B cell (primary cell): Measurements from ENCODE around the gene NLGN1. TPM values are rescaled to one million over a fixed set of nuclear protein-coding genes. Genes with fewer than 3 reads are reported as not detected.

Source experiments
- ATAC-seq: fragments of 200-7000 bp; cut with Tn5 transposase; one replicate; pipeline ENCODE4 v1.10.0; 2021; ENCODE audit warnings: low read depth, mild to moderate bottlenecking, moderate number of reproducible peaks, moderate library complexity
- CTCF ChIA-PET: fragments of 350-600 bp; sonication (Branson Sonifier 250); formaldehyde crosslinking; loops from one replicate; lab custom pipeline; 2021; ENCODE audit warnings: antibody characterized with exemption, inconsistent platforms; lab: Charles Lee
- POLR2A ChIA-PET: fragments of 350-600 bp; sonication (Branson Sonifier 250); formaldehyde crosslinking; loops from one replicate; lab custom pipeline; 2021; ENCODE audit warnings: antibody characterized with exemption; lab: Charles Lee
- DNase-seq: peaks from one replicate; pipeline ENCODE4 v3.0.0; 2013
- H2AFZ ChIP-seq: 2 replicates; pipeline ENCODE4 v1.6.1; 2012; ENCODE audit warnings: mild to moderate bottlenecking, low read depth, low read length; ENCODE audit not compliant: insufficient read depth, poor library complexity, severe bottlenecking
- H3K27ac ChIP-seq, 2 donors: 1 replicate in 1 of 2; 2 replicates in 1 of 2; pipeline ENCODE4 v1.5.1; 2012 to 2013; ENCODE audit warnings: low read length in 2 of 2, mild to moderate bottlenecking in 2 of 2, moderate library complexity in 1 of 2
- H3K27me3 ChIP-seq, 4 experiments: fragments of 200-600 bp in 1 of 4; sonication (generic) in 1 of 4; replicated peaks in 1 of 4; 1 replicate in 2 of 4; 2 replicates in 2 of 4; pipeline versions ENCODE4 v1.6.1 to v1.7.0; 2013 to 2016; ENCODE audit warnings: low read length in 3 of 4, mild to moderate bottlenecking in 2 of 4, mixed read lengths in 1 of 4, moderate library complexity in 1 of 4; ENCODE audit not compliant: insufficient read depth in 4 of 4, control insufficient read depth in 3 of 4; ENCODE audit errors: control extremely low read depth in 1 of 4
- H3K36me3 ChIP-seq, 2 experiments: replicated peaks in 1 of 2; 1 replicate in 1 of 2; 2 replicates in 1 of 2; pipeline versions ENCODE4 v1.6.1 to v1.7.1; 2013; ENCODE audit warnings: low read length in 1 of 2; ENCODE audit not compliant: insufficient read depth in 2 of 2, control insufficient read depth in 1 of 2; ENCODE audit errors: control extremely low read depth in 1 of 2, extremely low read depth in 1 of 2
- H3K4me1 ChIP-seq, 2 donors: fragments of 200-600 bp in 1 of 2; sonication (generic) in 1 of 2; 1 replicate in 1 of 2; 2 replicates in 1 of 2; pipeline versions ENCODE4 v1.5.1 to v1.6.1; 2013 to 2017; ENCODE audit warnings: low read length in 2 of 2; ENCODE audit not compliant: control insufficient read depth in 2 of 2, insufficient read depth in 2 of 2
- H3K4me2 ChIP-seq: replicated peaks from 2 replicates; pipeline ENCODE3; 2012; ENCODE audit warnings: mild to moderate bottlenecking, low read depth, low read length; ENCODE audit not compliant: poor library complexity, severe bottlenecking
- H3K4me3 ChIP-seq, 5 experiments: fragments of 200-600 bp in 1 of 5; sonication (generic) in 1 of 5; 1 replicate in 3 of 5; 2 replicates in 2 of 5; pipeline versions ENCODE4 v1.5.1 to v1.7.0; 2011 to 2016; ENCODE audit warnings: low read length in 4 of 5, mild to moderate bottlenecking in 4 of 5, low read depth in 2 of 5, control low read depth in 1 of 5, moderate library complexity in 1 of 5; ENCODE audit not compliant: insufficient read depth in 1 of 5; ENCODE audit errors: control extremely low read depth in 1 of 5, extremely low read depth in 1 of 5
- H3K79me2 ChIP-seq: fragments of 200-600 bp; sonication (generic); one replicate; pipeline ENCODE4 v1.6.0; 2016; ENCODE audit warnings: low read length; ENCODE audit not compliant: control insufficient read depth, insufficient read depth
- H3K9ac ChIP-seq: fragments of 200-600 bp; sonication (generic); 2 replicates; pipeline ENCODE4 v1.6.1; 2017; ENCODE audit warnings: mild to moderate bottlenecking, low read length, moderate library complexity
- H3K9me3 ChIP-seq, 3 donors: one replicate each; pipeline versions ENCODE4 v1.6.1 to v1.7.1; 2013; ENCODE audit warnings: low read length in 2 of 3; ENCODE audit not compliant: control insufficient read depth in 2 of 3, insufficient read depth in 1 of 3; ENCODE audit errors: control extremely low read depth in 1 of 3
- H4K20me1 ChIP-seq: 2 replicates; pipeline ENCODE4 v1.6.0; 2012; ENCODE audit warnings: mild to moderate bottlenecking, low read length; ENCODE audit not compliant: insufficient read depth, control insufficient read depth, poor library complexity, severe bottlenecking
- H3K27ac Mint-ChIP-seq: one replicate; pipeline ENCODE4 v1.8.0; 2021; ENCODE audit warnings: mixed read lengths
- H3K27me3 Mint-ChIP-seq: one replicate; pipeline ENCODE4 v1.8.0; 2021; ENCODE audit warnings: mixed read lengths
- H3K4me1 Mint-ChIP-seq: one replicate; pipeline ENCODE4 v1.8.0; 2021; ENCODE audit warnings: mixed read lengths
- H3K4me3 Mint-ChIP-seq: one replicate; pipeline ENCODE4 v1.8.0; 2021; ENCODE audit warnings: mixed read lengths
- H3K9me3 Mint-ChIP-seq: one replicate; pipeline ENCODE4 v1.8.0; 2022; ENCODE audit warnings: mixed read lengths; ENCODE audit not compliant: insufficient read depth
- EZH2 ChIP-seq: IDR thresholded peaks from 2 replicates; pipeline ENCODE4 v1.6.1; 2012; ENCODE audit warnings: borderline replicate concordance, low read depth, mild to moderate bottlenecking, moderate library complexity, low read length; ENCODE audit not compliant: insufficient read depth, poor library complexity, severe bottlenecking
- WGBS: methylation state at CpG from one replicate; pipeline ENCODE4 v1.1.5; 2013; ENCODE audit warnings: missing lambda C conversion rate; ENCODE audit not compliant: insufficient coverage; 5-methylcytosine and 5-hydroxymethylcytosine counted together
- intact Hi-C: fragments of 100-400 bp; cut with micrococcal nuclease; formaldehyde crosslinking; loops from one replicate; pipeline ENCODE4 v1.10.0; 2022
- polyA plus RNA-seq: library from polyadenylated mRNA; depleted of rRNA; stranded (reverse); fragments of >200 nt; gene quantifications from 2 replicates; pipeline ENCODE4 v1.2.3, GENCODE V29; 2012
- total RNA-seq, 2 donors: library from RNA; stranded (reverse); fragments of 120-200 nt in 1 of 2; gene quantifications; 1 replicate in 1 of 2; 2 replicates in 1 of 2; pipeline versions ENCODE4 v1.2.3 to v1.2.4, GENCODE V29; 2013 to 2022
- TF ChIP-seq, protein P1 (sequence below): fragments of 200-600 bp; IDR thresholded peaks from one replicate; pipeline ENCODE4 v1.8.0; 2022; ENCODE audit warnings: antibody characterized with exemption, mild to moderate bottlenecking

NLGN1 gene
- total and polyA plus RNA-seq, 2 donors (not counting 1 experiment from before 2014, with no cell fraction given), result not detected

DNA sequence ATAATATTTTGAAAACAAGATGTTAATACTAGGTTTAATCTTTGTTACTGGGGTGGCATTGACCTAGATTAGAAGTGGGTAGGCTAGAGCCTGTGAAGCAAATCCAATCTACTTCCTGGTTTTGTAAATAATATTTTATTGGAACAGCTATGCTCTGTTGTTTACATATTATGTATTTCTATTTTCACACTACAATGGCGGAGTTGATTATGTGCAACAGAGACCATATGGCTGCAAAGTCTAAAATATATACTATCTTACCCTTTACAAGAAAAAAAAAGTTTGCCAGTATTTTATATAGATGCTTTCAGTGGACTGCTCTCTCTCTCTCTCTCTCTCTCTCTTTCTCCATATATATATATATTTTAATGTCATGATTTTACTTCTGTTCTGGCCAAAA lies 244.2 kb downstream of the NLGN1 start:
- Histone ChIP-seq H3K27me3 (no peaks in the 10 kb centered on the region), H3K79me2 (no peaks in the 10 kb centered on the region), H3K27ac (no peak overlapping the region), H3K4me3 (no peak overlapping the region), H3K4me2 (no peak overlapping the region), H3K9ac (no peak overlapping the region), H3K36me3 (no peaks in the 10 kb centered on the region), H4K20me1 (no peaks in the 10 kb centered on the region), H3K4me1 (no peaks in the 10 kb centered on the region), H2AFZ (no peak overlapping the region), H3K9me3 (peaks cover 0 to 16% (median 0%) of the 10 kb centered on the region in 3 donors)
- DNase-seq, result no peak
- TF ChIP-seq EZH2, result no peak
- TF ChIP-seq, protein P1, sequence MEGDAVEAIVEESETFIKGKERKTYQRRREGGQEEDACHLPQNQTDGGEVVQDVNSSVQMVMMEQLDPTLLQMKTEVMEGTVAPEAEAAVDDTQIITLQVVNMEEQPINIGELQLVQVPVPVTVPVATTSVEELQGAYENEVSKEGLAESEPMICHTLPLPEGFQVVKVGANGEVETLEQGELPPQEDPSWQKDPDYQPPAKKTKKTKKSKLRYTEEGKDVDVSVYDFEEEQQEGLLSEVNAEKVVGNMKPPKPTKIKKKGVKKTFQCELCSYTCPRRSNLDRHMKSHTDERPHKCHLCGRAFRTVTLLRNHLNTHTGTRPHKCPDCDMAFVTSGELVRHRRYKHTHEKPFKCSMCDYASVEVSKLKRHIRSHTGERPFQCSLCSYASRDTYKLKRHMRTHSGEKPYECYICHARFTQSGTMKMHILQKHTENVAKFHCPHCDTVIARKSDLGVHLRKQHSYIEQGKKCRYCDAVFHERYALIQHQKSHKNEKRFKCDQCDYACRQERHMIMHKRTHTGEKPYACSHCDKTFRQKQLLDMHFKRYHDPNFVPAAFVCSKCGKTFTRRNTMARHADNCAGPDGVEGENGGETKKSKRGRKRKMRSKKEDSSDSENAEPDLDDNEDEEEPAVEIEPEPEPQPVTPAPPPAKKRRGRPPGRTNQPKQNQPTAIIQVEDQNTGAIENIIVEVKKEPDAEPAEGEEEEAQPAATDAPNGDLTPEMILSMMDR, result no peak
- no CpG with 5 or more reads among the region's 1 CpG for WGBS
- Mint-ChIP-seq H3K4me3 (no peak overlapping the region), H3K4me1 (no peaks in the 10 kb centered on the region), H3K27ac (no peak overlapping the region), H3K9me3 (peaks cover 2% of the 10 kb centered on the region), H3K27me3 (no peaks in the 10 kb centered on the region)
- intact Hi-C loops, result no loop called here
- ATAC-seq, result no peak
- POLR2A ChIA-PET, result no interaction called here
- CTCF ChIA-PET, result no interaction called here

DNA sequence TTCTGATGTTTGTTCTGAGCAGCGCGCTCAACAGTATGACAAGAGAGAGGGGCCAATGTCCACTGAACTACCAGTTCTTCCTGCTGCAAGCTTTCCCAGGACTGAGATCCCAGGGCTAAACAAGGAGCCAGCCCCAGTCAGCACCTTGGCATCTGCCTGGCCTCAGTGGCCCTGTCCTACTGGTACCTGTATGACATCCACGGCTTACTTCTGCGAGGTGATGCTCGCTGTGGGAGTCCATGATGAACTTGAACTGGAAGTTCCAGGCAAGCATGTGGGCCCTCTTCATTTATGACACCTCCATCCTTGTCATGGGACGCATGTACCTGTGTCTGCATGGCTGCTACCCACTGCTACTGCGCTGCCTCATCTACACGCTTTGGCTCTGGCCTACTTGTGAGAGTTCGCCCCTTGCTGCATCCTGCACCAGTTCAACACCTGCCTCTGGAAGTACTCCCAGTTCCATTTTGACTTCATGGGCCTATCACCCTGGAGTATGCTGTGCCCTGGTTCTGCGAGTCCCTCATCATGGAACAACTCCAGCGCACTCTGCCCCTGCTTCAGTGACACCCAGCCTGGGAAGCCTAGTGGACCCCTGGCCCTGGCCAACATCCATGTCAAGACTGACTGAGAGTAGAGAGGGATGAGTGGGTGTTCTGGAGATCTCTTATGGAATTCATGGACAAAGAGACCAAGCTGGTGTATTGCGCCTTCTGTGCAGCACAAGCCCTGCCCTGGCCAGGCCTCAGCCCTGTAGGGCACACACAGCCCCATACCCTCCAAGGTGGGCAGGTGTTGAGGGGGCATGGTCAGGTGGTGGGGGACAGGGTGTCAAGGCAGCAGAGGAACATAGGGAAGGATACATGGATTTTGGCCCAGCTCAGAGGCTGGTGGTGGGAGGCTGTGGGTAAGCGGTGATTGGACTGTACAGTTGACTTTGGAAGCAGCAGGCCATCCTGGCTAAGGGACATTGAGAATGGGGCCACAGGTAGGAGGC lies 246.8 kb downstream of the NLGN1 start:
- Histone ChIP-seq H2AFZ (no peak overlapping the region), H3K9ac (no peak overlapping the region), H3K9me3 (peaks cover 0 to 16% (median 0%) of the 10 kb centered on the region in 3 donors), H3K27me3 (no peaks in the 10 kb centered on the region), H4K20me1 (no peaks in the 10 kb centered on the region), H3K36me3 (no peaks in the 10 kb centered on the region), H3K4me2 (no peak overlapping the region), H3K4me1 (no peaks in the 10 kb centered on the region), H3K79me2 (no peaks in the 10 kb centered on the region), H3K27ac (no peak overlapping the region), H3K4me3 (no peak overlapping the region)
- Mint-ChIP-seq H3K4me1 (no peaks in the 10 kb centered on the region), H3K27me3 (no peaks in the 10 kb centered on the region), H3K4me3 (no peak overlapping the region), H3K9me3 (peaks cover 2% of the 10 kb centered on the region), H3K27ac (no peak overlapping the region)
- no peak for DNase-seq
- ATAC-seq, result no peak
- ChIA-PET CTCF (no interaction called here), POLR2A (no interaction called here)
- 91% methylated on average over 12 of the region's 13 CpGs for WGBS
- intact Hi-C loops, result no loop called here
- TF ChIP-seq, protein P1, result no peak
- TF ChIP-seq EZH2, result no peak
